Right lobe of liver (tissue), 6 donors: ENCODE data around the gene PVALB. TPM values are rescaled to one million over a fixed set of nuclear protein-coding genes. Genes with fewer than 3 reads are reported as not detected.

Experiments
- ATAC-seq, 4 donors: fragments of 200-7000 bp; cut with Tn5 transposase; one replicate each; pipeline ENCODE4 v1.9.1; 2020; ENCODE audit warnings: mild to moderate bottlenecking in 4 of 4, moderate library complexity in 4 of 4
- DNase-seq, 3 donors: peaks; one replicate each; pipeline ENCODE4 v3.0.0-alpha.2; 2020
- H3K27ac ChIP-seq, 3 donors: fragments of 200-600 bp; one replicate each; pipeline ENCODE4 v1.8.0; 2022
- H3K27me3 ChIP-seq, 2 donors: fragments of 200-600 bp; one replicate each; pipeline ENCODE4 v1.8.0; 2022
- H3K36me3 ChIP-seq, 4 donors: fragments of 200-600 bp; sonication (generic) in 1 of 4; one replicate each; pipeline versions ENCODE4 v1.5.1 to v1.8.0; 2017 to 2022; ENCODE audit warnings: control low read depth in 1 of 4
- H3K4me1 ChIP-seq, 4 donors: fragments of 200-600 bp; sonication (generic) in 1 of 4; one replicate each; pipeline versions ENCODE4 v1.5.1 to v1.8.0; 2017 to 2022; ENCODE audit warnings: control low read depth in 1 of 4
- H3K4me3 ChIP-seq, 3 donors: fragments of 200-600 bp; one replicate each; pipeline ENCODE4 v1.8.0; 2022
- H3K9me3 ChIP-seq, 4 donors: fragments of 200-600 bp; sonication (generic) in 1 of 4; one replicate each; pipeline versions ENCODE4 v1.5.1 to v1.8.0; 2017 to 2022; ENCODE audit warnings: control low read depth in 1 of 4
- POLR2A ChIP-seq: fragments of 450-650 bp; IDR thresholded peaks from one replicate; pipeline ENCODE4 v1.6.1; 2017; ENCODE audit warnings: antibody characterized with exemption, mild to moderate bottlenecking
- WGBS: methylation state at CpG from one replicate; pipeline ENCODE4 v1.1.6; 2018; ENCODE audit warnings: low coverage, low lambda C conversion rate; ENCODE audit not compliant: insufficient coverage; ENCODE audit errors: missing lambda C conversion rate; 5-methylcytosine and 5-hydroxymethylcytosine counted together
- intact Hi-C, 2 donors: fragments of 100-400 bp; cut with DNase I; formaldehyde crosslinking; loops; one replicate each; pipeline versions ENCODE4 v1.11.2 to v1.14.1; 2022
- total RNA-seq, 6 experiments: library from RNA; depleted of rRNA in 2 of 6; stranded (reverse); fragments of >200 nt in 2 of 6; fragmentation: NEBNext Ultra II Directional in 3 of 6; extraction: Animal tissue kit (Norgen Biotek cat#: 25700) in 3 of 6; gene quantifications; one replicate each; pipeline versions ENCODE4 v1.1.0 to v1.2.4, GENCODE V29; 2016 to 2023
- TF ChIP-seq, protein P1 (sequence below), 4 donors: fragments of 200-600 bp in 3 of 4; fragments of 450-650 bp in 1 of 4; IDR thresholded peaks; one replicate each; pipeline versions ENCODE4 v1.5.1 to v1.8.0; 2016 to 2022; ENCODE audit warnings: antibody characterized with exemption in 4 of 4, mild to moderate bottlenecking in 2 of 4
- donor health status: DM: no; HTN: yes; CAD: no.
- donor health status: DM: no; HTN: no; CAD: no.
- donor health status: DM: no; HTN: no; CAD: no.
- donor health status: DM: no; HTN: yes; CAD: no.
- donor health status: DM: no; HTN: yes; CAD: no.

PVALB gene
- total RNA-seq, 6 experiments from 2014 or later, result 0.59 to 1.7 (median 1.4) TPM; not detected in 2

DNA sequence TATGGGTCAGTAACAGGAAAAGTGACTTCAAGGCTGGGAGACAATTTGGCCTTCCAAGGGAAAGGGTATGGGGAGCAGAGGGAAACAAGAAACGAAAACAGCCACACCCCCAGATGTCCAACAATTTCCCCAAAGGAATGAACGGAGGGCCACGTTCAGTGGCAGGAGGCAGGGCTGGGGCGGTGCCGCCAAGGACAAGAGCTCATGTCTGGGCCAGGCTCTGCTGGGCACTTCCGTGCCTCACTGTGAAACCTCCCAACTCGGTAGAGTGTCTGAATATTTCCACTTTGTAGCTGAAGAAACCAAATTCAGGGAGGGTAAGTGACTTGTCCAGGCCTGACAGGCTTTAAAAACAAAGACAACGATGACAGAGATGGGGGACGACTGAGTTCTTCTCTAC lies 52.8 kb downstream of the PVALB start:
- Histone ChIP-seq H3K36me3 (no peaks in the 10 kb centered on the region), H3K9me3 (no peaks in the 10 kb centered on the region), H3K4me3 (no peak overlapping the region), H3K27ac (no peak overlapping the region), H3K4me1 (no peaks in the 10 kb centered on the region), H3K27me3 (no peaks in the 10 kb centered on the region)
- WGBS, result 89% methylated on average over 3 of the region's 9 CpGs
- DNase-seq (no peak), ATAC-seq (no peak)
- no peak for TF ChIP-seq POLR2A
- TF ChIP-seq, protein P1, sequence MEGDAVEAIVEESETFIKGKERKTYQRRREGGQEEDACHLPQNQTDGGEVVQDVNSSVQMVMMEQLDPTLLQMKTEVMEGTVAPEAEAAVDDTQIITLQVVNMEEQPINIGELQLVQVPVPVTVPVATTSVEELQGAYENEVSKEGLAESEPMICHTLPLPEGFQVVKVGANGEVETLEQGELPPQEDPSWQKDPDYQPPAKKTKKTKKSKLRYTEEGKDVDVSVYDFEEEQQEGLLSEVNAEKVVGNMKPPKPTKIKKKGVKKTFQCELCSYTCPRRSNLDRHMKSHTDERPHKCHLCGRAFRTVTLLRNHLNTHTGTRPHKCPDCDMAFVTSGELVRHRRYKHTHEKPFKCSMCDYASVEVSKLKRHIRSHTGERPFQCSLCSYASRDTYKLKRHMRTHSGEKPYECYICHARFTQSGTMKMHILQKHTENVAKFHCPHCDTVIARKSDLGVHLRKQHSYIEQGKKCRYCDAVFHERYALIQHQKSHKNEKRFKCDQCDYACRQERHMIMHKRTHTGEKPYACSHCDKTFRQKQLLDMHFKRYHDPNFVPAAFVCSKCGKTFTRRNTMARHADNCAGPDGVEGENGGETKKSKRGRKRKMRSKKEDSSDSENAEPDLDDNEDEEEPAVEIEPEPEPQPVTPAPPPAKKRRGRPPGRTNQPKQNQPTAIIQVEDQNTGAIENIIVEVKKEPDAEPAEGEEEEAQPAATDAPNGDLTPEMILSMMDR (IDR thresholded peaks at IDR 0.05), result no peak
- intact Hi-C loops, result no loop called here

DNA sequence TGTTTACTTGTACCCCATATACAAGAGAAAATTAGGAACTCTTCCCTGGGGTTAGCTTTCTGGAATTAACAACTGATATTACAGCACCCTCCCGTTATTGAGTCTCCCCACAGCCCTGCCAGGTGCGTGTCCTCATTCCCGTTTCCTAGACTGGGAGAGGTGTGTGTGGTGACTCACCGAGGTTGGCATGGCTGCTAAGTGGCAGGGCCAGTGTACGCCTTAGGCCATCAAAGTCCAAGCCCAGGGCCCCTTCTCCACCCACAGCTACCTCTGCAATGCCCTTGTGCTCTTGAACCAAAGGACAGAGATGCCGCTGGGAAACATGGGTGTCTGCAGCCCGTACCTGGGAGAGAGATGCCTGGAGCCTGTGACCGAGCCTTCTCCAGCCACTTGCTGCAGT lies 53.3 kb downstream of the PVALB start:
- intact Hi-C loops, result no loop called here
- H3K27me3 ChIP-seq, result no peaks in the 10 kb centered on the region
- TF ChIP-seq, protein P1 (IDR thresholded peaks at IDR 0.05), result no peak
- no peak for TF ChIP-seq POLR2A
- H3K4me1 ChIP-seq, result no peaks in the 10 kb centered on the region
- no peaks in the 10 kb centered on the region for H3K36me3 ChIP-seq
- H3K9me3 ChIP-seq, result no peaks in the 10 kb centered on the region
- DNase-seq, result no peak
- no peak overlapping the region for H3K4me3 ChIP-seq
- H3K27ac ChIP-seq, result no peak overlapping the region
- ATAC-seq, result peak in 1 of 4 donors; percentile 37
- 86% methylated on average over 5 of the region's 8 CpGs for WGBS

DNA sequence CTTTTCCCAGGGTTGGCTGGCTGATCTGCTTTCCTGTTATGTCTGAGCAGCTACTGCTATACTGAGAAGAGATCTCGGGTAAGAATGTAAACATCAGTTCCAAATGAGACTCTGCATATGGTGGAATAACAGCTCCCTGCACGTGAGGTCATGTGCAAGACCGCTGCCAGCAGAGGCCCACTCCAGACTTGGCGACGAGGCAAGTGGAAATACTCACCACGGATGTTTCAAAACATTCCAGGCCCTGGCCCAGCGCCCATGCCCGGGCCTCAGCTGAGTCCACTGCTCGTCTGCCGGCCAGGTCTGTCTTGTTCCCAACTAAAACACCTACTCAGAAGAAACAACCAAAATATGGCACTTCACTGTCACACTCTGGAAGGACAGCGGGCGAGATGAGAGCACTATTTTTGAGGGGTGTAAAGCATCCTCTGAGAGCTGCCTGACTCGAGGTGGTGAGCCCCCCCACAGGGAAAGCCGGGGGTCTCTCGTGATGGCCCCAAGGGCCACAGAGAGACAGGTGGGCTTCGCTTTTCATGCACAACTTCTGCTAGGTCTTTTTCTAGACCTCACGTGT lies 54.1 kb downstream of the PVALB start:
- Histone ChIP-seq H3K27ac (no peak overlapping the region), H3K27me3 (no peaks in the 10 kb centered on the region), H3K9me3 (no peaks in the 10 kb centered on the region), H3K4me1 (no peaks in the 10 kb centered on the region), H3K4me3 (no peak overlapping the region), H3K36me3 (no peaks in the 10 kb centered on the region)
- 81% methylated on average over 9 of the region's 17 CpGs for WGBS
- TF ChIP-seq, protein P1 (IDR thresholded peaks at IDR 0.05), result no peak
- TF ChIP-seq POLR2A, result no peak
- intact Hi-C loops, result no loop called here
- ATAC-seq, result peak in 2 of 4 donors; percentile 26 to 35
- DNase-seq, result no peak

DNA sequence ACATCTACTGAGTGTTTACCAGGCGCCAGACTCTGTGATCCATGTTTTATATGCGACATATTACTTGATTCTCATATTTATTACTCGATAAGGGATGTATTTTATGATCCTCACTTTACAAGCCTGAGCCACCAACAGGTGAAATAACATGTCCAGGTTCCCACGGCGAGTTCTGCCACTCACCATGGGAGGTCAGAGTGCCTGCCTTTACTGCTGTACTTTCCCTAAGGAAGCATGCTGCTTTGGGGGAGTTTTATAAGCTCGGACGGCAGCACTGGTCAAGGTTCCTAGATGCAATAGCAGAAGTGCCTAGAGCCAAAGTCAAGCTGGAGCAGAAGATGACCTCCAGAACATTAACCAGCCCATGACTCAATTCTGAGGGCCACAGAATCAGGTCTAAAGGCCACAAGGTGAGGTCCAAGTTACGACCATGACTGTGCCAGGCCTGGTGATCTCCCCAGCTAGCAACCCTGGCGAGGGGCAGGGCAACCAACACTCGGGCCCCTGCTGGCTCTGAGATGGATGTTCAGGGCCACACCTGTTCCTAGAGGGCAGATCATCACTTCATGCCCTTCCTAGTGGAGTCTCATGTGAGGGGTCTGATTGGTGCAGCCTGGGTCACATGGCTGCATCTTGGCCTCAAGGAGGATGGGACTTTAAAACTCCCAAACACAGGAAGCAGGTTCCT lies 55.1 kb downstream of the PVALB start:
- no peak for ATAC-seq
- WGBS, result 94% methylated on average over 5 of the region's 10 CpGs
- no peaks in the 10 kb centered on the region for H3K9me3 ChIP-seq
- no peaks in the 10 kb centered on the region for H3K4me1 ChIP-seq
- no peak overlapping the region for H3K4me3 ChIP-seq
- H3K27ac ChIP-seq, result no peak overlapping the region
- intact Hi-C loops, result no loop called here
- H3K36me3 ChIP-seq, result no peaks in the 10 kb centered on the region
- H3K27me3 ChIP-seq, result no peaks in the 10 kb centered on the region
- TF ChIP-seq, protein P1 (IDR thresholded peaks at IDR 0.05), result no peak
- TF ChIP-seq POLR2A, result no peak
- DNase-seq, result no peak
